HG03108 (cell line): ENCODE data around the gene CCN6.

Experiments
- ATAC-seq: cut with Tn5 transposase; IDR thresholded peaks from one replicate; pipeline ENCODE4 v1.9.1; 2021; ENCODE audit warnings: moderate library complexity; ENCODE audit not compliant: unreplicated experiment

Gene CCN6

DNA sequence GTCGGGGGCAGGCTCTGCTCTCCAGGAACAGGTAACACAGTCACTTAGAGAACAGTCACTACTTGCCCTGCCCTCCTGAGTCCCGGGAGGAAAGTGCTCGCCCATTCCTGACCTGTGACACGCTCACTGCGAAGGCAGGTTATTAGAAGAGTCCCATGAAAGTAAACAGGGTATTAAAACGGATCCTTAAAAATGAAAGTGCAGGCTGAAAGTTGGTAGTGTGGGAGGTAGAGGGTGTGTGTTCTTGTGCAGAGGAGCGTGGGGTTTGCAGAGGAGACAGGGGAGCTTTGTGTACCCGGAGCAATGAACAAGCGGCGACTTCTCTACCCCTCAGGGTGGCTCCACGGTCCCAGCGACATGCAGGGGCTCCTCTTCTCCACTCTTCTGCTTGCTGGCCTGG is at the start of gene CCN6:
CCN6 (plus strand) TSS at position 104 of the 400 bp plus-strand sequence; CDS start at position 358, 254 bp downstream.
- no peak for ATAC-seq

DNA sequence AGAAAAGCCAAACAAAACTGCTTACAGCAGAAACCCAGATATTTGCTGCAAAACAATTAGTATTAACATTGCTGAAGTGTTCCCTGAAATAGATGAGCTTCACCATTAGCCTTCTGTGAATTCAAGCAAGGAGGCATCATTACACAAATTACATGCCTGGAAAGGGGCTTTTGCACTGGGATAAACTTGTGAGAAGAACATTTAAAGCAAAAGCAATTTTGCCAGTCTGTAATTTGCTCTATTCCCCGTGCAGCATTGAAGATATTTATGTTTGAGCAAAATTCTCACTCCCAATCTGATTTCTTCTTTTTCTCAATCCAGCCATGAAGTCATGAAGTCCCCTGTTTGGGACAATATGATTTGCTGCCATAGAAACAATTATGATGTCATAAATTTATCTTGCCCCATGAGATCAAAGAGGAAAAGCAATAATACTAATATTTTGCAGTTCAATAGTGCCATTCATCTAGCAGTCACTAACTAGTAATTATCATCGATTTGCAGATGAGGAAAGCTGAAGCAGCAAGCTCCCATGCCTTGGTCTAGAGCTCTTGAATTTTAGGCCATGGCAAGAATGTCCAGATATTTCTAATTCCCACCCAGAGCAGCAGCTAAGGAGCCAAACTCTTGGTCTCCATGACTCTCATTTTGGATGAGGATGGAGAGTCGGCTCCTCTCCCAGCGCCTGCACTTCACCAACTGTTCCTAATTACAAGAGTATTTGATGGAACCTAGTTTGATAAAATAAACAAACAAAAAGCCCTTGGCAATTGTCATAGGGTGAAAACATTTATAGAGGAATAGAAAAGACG is 49.5 kb upstream of the CCN6 start:
- no peak for ATAC-seq

DNA sequence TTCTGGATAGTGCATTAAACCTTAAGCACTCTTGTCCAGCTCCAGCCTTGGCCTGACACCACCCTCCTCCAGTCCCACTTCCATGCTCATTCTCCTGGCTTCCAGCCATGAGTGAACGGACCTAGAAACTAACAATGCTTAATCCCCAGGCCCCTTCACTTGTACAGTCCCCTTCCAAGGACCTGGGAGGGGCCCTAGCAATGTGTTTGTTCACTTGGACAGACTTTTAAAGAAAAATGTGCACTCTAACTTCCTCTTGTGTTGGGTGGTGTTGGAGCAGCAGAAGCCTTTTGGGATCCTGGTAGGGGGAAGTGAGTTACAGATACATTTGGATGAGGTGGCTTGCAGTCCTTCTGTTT is 48.9 kb upstream of the CCN6 start:
- no peak for ATAC-seq

DNA sequence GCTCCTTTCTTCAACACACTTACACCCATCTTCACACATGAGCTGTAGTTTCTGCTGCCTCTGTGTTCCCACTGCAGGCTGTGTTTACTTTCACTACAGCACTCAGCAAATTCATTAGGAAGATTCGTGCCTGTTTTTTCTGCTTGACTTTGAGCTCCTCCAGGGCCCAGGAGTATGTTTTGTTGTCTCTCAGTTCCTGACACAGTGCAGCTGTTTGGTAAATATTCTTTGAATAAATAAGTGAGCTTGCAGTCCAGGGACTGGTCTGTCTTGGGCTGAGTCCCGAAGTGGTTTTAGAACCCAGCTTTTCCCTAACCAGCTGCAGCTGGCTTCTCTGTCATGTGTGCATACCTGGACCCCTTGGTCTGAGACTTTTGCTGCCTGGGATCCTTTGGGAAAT is 46.6 kb upstream of the CCN6 start:
- no peak for ATAC-seq

DNA sequence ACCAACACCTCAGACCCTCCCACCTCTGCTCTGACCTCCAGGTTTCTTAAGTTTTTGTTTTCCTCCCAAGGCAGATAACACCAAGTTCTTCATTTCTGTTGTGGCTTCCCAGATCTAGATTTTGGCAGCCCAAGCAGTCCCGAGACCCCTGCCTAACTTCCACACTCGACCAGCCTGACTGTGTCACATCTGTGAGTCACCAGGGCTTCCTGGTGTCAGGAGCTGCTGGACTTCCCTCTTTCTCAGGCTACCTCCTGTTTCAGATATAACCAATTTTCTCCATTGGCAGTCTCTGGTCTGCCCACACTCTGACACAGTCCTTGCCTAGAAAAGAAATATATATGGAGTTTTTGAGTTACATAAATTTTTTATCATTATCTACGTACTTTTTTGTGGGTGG is 46.1 kb upstream of the CCN6 start:
- ATAC-seq, result no peak

DNA sequence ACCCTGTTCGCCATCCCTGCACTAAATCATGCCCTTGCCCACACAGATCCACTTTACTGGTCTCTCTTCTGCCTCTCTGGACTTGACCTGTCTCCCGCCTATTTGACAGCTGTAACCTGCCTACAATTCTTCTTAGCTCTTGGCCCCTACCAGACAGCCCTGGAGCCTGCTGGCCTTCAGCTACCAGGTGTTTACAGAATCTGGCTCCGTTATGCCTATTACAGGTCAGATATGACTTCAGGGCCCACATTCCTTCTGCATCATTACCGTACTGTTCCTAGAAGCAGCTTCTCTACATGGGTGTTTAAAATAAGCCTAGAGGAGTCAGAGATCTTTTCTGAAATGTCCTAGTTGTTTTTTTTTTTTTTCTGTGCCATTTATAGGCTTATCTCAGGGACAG is 45.4 kb upstream of the CCN6 start:
- no peak for ATAC-seq

DNA sequence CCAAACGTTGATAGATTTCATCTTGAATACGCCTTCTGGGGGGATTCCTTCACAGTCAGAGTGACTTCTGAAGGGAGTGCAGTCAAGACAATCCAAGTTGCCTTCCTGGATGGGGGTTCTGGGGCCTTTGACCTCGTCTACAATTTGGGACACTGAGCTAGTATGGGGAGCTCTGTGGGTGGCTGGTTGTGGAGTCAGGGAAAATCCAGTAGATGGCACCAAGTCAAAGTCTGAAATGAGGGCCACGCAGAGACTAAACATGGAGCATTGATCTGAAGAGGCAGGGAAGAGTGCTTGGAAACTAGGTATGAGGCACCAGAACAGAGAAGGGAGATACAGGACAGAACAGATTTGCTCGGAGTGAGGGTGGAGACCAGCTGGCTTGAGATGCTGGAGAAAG is 43.6 kb upstream of the CCN6 start:
- no peak for ATAC-seq

DNA sequence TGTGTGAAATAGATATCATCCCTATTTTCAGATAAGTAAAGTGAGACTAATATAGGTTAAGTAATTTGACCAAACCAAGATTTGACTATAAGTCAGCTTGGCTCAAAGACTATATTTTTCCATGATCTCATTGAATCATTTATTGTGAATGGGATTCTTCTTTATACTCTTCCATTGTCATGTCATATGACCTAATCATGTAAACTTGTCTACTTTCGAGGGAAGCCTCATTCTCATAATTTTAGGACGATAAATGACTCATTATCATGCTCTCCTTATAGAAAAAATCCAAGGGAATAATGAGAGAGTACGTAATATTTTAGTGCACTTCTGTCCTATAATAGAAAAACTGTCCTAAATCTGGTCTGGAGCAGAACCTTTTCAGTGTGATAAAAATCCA is 40.9 kb upstream of the CCN6 start:
- ATAC-seq, result no peak

DNA sequence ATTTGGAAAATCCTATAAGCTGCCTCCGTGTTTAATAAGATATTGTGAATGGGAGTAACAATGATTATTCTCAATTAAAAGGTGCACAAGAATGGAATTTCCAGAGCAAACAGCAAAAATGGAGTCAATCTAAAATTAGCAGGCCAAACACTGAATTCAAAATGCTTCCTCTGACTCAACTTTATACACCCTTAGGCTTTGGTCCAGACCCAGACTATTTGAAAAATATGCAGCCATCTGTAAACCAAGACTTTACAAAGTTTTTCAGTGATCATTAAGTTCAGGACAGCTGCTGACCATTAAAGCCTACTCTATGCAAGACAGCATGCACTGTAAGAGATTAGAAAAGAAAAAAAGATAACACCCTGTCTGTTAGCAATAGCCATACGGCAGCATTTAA is 39.4 kb upstream of the CCN6 start:
- no peak for ATAC-seq

DNA sequence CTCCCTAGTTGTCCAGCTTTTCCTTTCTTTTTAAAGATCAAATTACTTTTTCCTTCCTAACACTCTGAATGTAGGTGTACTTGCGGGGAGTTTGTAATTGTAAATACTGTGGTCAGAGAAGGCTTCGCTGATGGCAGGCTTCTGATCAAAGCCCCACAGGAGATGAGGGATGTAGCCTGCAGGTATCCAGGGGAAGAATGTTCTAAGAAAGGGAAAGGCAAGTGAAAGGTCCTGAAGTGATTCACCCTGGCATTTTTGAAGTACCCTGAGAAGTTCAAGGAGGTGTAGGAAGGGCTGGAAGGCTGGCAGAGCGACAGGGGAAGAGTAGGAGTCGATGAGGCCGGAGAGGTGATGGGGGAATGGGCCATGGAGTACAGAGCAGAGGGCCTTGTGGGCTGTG is 38.2 kb upstream of the CCN6 start:
- no peak for ATAC-seq

DNA sequence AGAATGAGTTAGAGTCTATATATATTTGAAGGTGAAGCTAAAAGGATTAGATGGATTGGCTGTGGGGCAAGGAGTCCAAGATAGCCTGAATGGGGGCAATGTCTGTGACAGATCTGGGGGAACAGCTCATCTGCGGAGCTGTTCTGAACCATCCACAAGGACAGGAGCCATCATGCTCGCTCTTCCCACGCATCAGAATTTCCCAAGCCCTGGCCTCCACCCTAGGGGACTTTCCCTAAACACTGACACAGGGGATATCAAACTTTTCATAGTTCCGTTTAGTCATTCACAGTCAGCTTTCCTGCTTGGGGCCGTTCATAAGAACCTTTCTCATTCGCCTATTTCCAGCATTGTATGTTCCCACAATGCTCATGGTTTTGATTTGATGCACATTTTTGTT is 37.6 kb upstream of the CCN6 start:
- no peak for ATAC-seq

DNA sequence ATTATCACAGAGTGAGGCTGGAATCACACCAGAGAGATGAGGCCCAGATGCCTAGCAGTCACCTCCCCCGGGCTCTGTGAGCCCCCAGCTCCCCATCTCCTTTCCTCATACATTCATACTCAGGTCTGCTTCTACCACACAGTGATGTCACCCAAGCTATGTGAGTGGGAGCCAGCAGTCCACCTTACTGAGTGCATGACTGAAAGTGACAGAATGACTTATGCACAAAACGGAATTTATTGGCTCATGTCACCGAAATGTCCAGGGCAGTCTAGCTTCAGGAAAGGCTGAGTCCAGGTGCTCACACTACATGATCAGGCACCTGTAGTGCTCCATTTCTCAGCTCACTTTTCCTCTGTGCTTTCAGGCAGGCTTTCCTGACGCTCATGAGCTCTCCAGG is 36.7 kb upstream of the CCN6 start:
- ATAC-seq, result no peak

DNA sequence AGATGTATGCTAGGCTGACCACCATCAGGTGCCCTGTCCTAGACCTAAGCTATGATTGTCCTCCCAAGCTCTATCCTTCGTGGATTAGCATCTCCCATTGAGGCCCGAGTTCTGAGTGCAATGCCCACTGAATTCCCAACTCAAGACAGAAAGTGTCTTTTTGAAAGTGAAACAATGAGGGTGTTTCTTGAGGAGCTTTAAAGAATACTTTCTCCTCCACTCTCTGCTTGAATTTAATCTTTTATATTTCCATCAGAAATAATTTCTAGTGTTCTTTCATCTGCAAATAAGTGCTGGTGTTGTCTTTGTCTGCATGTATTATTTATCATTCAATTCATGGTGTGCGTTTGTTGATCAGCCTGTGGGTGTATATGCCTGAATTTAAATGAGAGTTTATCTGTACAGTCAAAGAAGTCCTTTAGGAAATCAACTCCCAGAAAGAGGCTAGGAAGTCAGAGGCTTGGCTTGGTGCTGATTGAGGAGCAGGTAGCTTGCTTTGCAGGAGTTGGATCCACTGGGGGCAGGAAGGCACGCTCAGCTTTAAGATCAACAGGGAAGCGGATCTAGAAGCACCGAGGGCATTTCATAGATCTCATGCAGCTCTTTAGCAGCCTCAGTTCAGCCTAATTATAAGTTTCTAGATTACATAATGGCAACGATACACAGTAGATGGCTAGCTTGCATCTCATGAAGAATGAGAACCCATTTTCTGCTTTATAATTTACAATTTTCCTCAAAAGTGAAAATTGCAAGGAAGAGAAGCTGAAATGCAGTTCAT is 36.0 kb upstream of the CCN6 start:
- no peak for ATAC-seq

DNA sequence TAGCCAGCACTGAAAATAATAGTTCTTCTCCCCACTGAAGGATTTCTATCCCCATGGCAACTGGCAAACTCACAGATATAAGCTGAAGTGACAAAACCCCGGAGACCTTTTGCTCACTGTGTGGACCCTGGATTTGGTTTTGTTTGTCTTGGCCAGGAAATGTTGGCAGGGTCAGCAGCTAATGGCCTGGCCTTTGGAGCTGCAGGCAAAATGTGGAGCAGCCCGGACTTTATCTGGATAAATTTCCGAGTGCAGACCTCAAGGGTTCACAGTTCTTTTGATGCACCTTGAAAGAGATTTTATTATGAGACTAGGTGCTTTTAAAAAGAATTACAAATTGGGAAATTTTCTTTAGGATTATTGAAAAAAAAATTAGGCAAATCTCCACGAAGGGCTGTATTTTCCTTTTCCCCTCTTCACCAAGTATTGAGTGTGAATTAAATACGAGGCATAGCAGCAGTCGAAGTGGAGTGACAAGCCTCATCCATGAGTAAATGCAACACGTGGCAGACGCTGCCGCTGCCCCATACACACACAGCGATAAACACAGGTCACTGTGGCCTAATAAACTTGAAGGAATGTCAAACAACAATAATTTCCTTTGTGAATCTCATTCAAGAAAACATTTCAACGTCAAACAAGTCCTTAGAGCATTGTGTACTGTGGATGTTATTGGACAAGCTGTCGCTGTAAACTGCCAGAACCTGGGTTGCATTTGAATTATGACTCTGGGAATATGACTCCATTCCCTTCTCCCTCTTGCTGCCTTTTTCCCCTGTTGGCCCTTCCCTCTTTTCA is 35.1 kb upstream of the CCN6 start:
- ATAC-seq, result no peak

DNA sequence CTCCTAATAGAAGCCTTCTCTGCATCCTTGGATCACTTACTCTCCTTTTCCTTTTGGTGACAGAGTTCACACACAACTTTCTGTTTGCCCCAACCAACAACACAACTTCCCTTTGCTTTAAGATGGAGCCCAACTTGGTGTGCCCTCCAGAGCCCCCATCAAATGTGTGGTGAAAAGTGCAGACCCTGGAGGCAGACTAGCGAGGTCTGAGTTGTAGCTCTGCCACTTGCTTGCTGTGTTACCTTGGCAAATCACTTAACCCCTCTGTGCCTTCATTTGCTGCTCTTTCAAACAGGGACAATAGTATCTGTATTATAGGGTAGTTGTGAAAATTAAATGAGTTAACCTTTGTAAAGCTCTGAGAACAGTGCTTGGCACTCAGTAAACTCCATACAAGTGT is 34.3 kb upstream of the CCN6 start:
- no peak for ATAC-seq

DNA sequence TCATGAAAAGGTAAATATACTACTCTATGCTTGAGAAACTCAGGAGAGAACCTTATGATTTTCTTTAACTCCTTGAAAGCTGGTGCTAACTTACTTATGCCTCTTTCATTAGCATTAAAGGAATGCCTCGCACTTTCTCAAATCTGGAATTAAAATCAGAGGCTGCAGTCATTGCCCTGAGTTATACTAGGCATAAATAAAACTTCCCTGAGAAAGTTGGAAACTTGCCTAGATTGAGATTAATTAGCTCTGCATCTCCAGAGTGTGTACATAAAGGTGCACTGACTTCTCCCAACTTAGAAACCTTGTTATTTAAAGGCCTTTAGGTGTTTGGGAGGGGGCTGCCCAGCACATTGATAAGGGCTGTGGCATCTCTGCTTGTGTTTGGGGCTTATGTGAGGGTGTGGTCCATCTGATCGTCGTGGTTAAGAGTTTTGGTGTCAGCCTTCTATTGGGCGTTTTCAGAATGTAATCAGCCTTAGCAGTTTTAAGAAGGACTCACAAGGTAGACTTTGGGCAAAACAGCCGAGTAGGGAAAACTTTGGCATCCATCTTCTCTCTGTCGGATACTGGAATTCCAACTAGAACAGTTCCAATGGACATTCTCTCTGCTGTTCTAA is 32.1 kb upstream of the CCN6 start:
- ATAC-seq, result no peak

DNA sequence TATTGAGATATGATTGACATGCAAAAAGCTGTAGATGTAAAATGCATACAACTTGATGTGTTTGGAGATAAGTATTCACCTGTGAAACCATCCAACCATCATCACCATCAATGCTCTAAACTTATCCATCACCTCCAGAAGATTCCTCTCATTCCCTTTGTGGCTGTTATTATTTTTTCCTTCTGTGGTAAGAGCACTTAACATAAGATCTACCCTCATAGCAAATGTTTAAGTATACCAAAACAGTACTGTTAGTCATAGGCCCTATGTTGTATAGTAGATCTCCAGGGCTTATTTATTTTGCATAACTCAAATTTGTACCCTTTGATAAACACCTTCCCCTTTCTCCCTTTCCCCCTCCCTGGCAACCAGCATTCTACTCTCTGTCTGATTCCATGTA is 31.2 kb upstream of the CCN6 start:
- ATAC-seq, result no peak

DNA sequence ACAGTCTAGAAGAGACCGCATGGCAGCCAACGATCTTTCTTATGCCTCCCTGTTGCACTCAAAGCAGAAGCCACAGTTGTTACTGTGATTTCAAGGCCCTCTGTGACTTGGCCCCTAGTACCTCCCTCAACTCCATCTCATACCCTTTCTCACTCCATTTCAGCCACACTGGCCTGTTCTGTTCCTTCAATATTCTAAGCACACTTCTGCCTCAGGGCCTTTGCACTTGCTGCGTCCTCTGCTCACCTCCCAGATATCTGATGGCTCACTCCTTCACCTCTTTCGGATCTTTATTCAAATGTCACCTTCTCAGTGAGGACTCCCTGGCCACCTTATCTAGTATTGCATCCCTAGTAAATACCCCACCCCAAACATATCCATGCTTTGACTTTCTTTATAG is 29.4 kb upstream of the CCN6 start:
- ATAC-seq, result no peak

DNA sequence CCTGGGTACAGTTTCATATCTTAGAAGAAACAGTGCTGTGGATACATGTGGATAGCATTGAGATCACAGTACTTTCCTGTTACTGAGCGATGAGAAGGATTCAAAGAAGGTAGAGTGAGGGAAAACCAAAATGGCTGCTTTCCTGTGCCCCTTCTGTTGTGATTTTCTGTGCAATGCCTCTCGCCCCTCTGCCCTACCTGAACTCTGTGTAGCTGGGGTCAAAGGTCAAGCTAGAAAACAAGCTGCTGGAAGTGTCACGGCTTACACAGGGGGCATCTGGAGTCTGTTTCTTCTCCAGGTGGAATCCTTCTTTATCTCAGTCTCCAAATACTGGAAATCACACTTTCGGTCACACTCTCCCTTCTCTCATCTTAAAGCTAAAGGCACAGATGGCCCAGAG is 27.0 kb upstream of the CCN6 start:
- ATAC-seq, result no peak

DNA sequence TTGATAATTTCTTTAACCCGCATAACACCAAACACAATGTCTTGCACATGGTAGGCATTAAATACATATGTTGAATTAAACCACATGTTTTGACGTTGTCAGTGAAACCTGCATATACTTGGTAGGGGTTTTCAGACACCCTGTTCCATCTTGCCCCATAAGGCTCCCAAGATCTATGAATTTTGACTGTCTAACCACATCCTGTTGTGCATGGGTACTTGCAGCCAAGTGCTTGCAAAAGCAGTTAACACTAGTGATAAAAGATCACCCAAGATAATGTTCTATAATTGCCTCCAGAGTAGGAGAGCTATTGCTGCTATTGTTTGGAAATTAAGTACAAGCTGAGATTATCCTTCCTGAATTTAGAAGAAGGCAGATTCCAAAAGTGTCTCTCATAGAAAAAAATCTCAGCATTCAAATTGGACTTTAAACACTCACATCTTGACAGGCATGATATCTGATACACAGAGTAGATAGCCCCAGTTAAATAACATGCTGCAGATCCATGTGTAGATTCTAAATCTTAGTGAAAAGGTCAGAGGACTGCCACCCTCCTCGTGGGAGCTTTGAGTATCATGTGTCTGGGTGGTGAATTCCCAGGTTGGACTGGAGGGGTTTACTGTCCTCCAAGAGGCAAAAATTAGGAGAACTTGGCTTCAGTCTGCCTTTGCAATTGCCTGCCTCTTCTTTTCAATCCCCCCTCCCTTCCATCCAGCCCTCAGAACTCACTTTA is 25.8 kb upstream of the CCN6 start:
- ATAC-seq, result no peak
